Left renal pelvis (tissue), 4 donors: ENCODE results near the gene FRG1. TPM values are rescaled to one million over a fixed set of nuclear protein-coding genes. Genes with fewer than 3 reads are reported as not detected.
"Not testable (repeated sequence)": the region's sequence is repeated elsewhere in the genome, so short reads cannot be mapped to it uniquely, and the experiment has no call there.

ENCODE experiments used
- DNase-seq, 4 donors: peaks; one replicate each; pipeline ENCODE4 v3.0.0-alpha.2; 2013; ENCODE audit warnings: low read depth in 4 of 4, low spot score in 3 of 4
- polyA plus RNA-seq, 4 donors: library from polyadenylated mRNA; unstranded; fragments of 120-200 nt; gene quantifications; one replicate each; pipeline ENCODE4 v1.2.1, GENCODE V29; 2013; ENCODE audit not compliant: insufficient read length in 4 of 4

Gene FRG1
- polyA plus RNA-seq, 4 donors: 53.2 to 67.8 (median 63.6) TPM

- DNase-seq: not testable (repeated sequence)
Measured at GRCh38 chr4:189984661-189985060, 44.0 kb downstream of the FRG1 start.

GRCh38 chr4:189985651-189986243 lies 45.1 kb downstream of the FRG1 start:
- not testable (repeated sequence) for DNase-seq

- DNase-seq: peak in 1 of 4 donors; percentile 4
Measured at GRCh38 chr4:189988877-189989431, 48.3 kb downstream of the FRG1 start.

- not testable (repeated sequence) for DNase-seq
Measured at GRCh38 chr4:189989941-189990340, 49.3 kb downstream of the FRG1 start.

Other genes starting within 250 kb of the FRG1 start
- gene FRG2, start 86.4 kb downstream of the FRG1 start, polyA plus RNA-seq: not detected
- not detected for gene DBET, start 123.6 kb downstream of the FRG1 start, polyA plus RNA-seq
- gene DUX4, start 232.9 kb downstream of the FRG1 start, polyA plus RNA-seq: under 1 TPM in 3 of 4 donors, not detected in 1; 0.27 to 0.98 (median 0.89) TPM